Hematopoietic multipotent progenitor cell (in vitro differentiated cells): Measurements from ENCODE around the gene PACRG. TPM values are rescaled to one million over a fixed set of nuclear protein-coding genes. Genes with fewer than 3 reads are reported as not detected.

Source experiments
- DNase-seq, 3 donors: peaks; one replicate each; pipeline ENCODE4 v3.0.0-alpha.2; 2011 to 2015; ENCODE audit warnings: low read depth in 2 of 3, low spot score in 2 of 3
- total RNA-seq: library from RNA; depleted of rRNA; stranded (reverse); fragments of >200 nt; gene quantifications from one replicate; pipeline ENCODE4 v1.2.3, GENCODE V29; 2012

PACRG gene
- total RNA-seq, 1 donor: 5.7 TPM

DNA sequence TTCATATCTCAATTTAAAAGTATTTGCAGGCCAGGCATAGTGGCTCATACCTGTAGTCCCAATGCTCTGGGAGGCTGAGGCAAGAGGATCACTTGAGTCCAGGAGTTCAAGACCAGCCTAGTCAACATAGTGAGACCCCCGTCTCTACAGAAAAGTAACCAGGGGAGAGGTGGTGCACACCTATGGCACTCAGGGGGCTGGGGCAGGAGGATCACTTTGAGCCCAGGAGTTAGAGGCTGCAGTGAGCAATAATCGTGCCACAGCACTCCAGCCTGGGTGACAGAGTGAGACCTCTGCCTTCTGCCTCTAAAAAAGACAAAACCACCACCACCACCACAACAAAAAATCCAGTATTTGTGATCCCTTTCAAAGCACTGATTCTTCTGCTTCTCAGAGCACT, 501.3 kb downstream of the PACRG start:
- DNase-seq: no peak

- no peak for DNase-seq
Observed at GRCh38 chr6:163230901-163231300, 503.1 kb downstream of the PACRG start.

- no peak for DNase-seq
Observed at GRCh38 chr6:163231356-163232014, 503.7 kb downstream of the PACRG start.

DNA sequence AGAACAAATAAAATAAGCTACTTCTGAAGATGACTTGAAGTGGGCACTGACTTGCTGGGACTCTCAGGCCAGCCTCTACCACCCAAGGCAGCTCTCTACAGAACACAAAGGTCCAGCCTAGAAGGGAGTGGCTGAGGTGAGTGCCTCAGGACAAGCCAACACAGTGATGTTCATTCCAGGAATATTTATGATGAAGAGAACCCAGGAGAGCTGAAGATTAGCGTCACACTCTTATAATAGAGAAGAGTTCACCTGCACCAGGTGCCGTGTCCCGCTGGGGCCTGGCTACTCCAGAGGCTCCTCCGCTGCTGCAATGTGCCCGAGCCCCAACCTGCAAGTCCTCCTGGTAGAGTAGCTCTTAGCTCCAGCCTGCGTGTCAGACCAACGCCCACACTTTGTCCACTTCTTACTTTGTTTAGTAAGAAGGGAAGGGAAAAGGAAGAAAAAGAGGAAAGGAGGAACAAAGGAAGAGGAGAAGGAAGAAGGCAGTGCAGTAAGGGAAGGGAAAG, 504.3 kb downstream of the PACRG start:
- DNase-seq: no peak

GRCh38 chr6:163232649-163233048, 504.9 kb downstream of the PACRG start:
- no peak for DNase-seq

- no peak for DNase-seq
Observed at GRCh38 chr6:163237110-163237509, 509.3 kb downstream of the PACRG start.

DNA sequence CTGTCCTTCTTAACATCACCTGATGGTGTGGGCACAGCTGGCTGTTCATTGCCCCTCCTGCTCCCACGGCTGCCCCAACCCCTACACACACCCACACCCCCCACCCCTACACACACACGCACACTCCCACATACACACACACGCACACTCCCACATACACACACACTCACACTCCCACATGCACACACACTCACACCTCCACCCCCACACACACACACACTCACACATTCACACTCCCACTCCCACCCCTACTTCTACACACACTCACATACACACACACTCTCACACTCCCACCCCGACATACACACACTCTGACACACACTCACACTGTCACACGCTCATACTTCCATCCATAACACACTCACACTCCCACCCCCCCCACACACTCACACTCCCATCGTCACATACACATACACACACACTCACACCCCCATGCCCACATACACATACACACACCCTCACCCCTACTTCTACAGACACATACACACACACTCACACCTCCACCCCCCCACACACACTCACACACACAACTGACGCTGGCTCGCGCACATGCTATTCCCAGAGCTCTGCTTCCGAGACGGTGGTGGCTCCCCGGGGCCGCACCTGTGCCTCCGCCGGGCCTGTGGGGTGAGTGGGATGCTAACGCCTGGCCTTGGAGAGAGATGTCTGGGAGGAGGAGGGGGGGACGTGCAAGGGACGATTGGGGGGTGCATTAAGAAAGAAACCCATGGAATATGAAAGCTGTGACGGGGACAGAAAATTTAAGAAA, 512.0 kb downstream of the PACRG start:
- no peak for DNase-seq

GRCh38 chr6:163240556-163240955, 512.8 kb downstream of the PACRG start:
- DNase-seq: no peak

DNA sequence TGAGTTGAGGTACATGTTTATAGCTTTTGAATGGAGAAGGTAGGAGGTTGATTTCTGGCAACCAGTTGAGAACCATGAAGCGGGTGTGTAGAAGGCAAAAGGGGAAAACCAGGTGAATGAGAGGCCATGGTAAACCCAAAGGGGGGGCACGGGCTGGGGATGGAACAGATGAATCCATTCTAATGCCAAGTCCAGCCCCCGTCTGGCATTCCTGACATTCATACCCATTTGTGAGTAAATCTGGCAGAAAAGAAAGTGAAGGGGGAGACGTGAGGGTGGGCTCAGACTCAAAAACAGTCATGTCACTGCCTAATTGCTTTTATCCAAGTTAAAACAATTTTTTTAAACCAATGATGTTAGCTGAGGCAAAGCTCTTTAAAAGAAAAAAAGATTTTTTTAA, 513.9 kb downstream of the PACRG start:
- no peak for DNase-seq

DNA sequence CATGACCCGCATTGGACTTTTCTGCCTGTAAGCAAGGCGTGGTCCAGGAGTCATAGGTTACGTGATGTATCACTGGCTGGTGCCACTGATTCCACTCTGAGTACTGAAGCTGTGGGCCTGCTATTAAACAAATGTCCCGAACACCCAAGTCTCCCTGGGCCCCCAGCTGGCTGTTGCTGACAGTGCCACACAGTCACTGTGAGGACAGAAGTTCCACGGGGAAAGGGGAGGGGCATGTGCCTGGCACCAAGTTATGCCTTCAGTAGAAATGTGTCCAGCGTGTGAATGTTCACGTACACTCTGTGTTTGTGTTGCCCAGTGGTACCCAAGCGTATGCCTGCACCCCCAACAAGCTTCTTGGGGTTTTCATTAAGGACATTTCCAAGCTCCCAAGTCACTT, 515.3 kb downstream of the PACRG start:
- DNase-seq: no peak

DNA sequence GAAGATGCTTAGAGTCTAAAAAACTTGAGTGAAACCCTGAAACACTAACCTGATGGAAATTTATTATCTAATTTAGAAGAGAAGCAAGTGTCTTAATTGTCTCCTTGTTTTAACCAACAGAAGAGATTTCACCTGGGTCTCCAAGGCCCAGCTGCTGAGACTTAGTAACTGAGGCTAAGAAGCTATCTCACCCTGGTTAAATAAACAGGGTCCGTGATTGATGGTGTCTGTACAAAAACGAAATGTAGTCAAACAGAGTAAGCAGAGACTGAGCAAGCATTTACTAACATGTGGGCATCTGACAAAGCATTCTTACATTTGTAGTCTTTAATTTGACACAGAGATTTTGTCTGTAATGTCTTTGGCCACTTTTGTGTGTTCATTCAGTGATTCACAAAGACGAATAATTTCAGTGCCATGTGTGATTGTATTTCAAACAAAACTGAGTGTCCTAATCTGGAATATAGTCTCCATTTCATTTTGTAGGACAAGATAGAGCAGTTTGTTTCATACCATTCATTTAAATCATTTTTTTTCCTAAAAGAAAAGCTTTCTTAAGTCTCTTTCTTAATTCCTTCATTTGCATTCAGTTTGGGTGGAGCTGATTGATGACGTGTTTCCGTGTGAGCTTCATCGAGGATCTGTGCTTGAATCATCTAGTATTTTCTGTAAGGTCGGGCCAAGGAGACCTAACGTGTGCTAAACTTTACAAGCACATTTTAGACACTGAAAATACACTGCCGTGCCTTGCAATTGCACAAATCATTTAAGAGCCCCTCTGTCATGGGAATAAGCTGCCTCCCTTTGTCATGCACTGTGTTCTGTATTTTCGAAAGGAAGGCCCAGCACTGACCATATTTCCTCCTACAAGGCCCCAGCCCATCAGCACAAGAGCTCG, 516.2 kb downstream of the PACRG start:
- no peak for DNase-seq

DNA sequence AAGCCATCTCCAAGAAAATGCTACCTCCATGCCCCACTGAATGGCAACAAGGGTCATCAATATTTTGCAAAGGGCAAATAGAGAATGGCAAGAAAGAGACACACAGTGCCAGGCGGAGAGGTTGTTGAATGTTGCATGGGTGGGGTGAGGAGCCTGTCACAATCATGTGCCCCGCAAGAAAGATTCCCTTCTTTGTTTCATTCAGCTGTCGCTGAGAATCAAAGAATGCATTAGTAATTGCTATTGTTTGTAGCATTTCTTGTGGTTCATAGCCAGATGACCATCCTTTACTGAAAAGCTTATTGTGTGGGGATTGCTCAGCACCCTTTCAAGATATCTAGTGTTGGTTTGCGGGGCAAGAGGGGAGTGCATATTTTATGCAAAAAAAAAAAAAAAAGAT, 520.3 kb downstream of the PACRG start:
- no peak for DNase-seq

GRCh38 chr6:163249651-163250101, 521.9 kb downstream of the PACRG start:
- DNase-seq: peak in 2 of 3 donors; percentile 66 to 91

DNA sequence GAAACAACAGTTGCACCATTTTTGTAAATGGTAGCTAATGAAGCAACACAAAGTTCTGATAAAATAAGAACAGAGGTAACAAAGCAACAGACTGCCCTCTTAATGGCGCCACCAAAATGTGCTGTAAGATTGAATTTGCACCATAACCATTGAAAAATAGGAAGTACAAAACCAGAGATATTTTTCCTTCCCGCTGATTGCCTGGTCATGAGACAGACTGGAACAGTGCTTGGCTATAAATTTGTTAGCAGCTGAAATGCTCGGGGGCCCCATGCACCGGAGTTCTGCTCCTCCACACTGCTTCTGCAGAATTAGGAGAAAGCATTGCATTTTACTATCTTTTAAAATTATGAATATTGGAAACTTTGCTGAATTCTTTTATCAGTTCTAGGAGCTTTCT, 522.3 kb downstream of the PACRG start:
- DNase-seq: peak in 1 of 3 donors; percentile 40

DNA sequence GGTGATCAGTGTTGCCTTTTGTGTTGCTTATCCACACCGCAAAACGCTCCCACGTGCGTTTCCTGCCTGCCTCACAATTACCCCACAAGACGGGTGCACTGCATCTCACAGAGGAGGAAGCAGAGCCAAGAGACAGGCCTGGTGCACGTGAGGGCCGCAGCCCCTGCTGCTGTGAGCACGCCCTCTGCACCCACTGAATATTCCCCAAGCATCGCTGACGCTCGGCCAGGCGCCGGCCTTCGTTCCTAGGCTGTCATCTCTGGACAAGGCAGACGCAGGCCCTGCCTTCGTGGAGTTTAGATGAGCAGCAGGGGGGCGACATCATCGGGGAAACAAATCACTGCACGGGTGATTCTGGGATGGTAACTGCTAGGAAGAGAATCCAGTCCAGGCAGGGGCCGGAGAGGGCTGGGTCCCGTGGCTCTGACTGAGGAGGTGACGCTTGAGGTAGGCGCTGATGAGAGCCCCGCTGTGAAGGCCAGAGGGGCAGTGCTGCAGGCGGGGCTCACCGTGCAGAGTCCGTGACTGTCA, 524.4 kb downstream of the PACRG start:
- peak in 2 of 3 donors; percentile 14 to 51 for DNase-seq

- DNase-seq: no peak
Observed at GRCh38 chr6:163253556-163254213, 525.9 kb downstream of the PACRG start.

DNA sequence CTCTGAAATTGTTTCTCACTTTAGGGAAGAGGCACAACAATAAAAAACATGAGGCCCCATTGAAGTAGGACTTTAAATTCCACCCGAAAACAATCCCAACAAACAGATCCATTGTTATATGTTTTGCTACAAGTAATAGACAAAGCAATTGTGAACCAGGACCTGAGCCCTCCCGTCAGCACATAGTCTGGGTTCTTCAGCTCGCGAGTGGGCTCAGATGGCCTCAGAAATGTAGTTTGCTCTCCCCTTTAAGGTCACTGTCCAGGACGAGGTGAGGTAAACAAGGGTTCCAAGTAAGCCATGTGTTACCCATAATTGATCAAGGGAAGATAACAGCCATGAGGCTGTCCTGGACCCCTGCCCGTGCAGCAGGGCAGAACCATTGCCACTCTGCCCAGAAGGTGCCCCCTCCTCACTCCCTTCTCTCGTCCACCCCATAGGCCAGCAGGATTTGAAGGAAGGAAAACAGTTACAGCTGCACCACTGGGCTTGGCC, 526.6 kb downstream of the PACRG start:
- DNase-seq: no peak

DNA sequence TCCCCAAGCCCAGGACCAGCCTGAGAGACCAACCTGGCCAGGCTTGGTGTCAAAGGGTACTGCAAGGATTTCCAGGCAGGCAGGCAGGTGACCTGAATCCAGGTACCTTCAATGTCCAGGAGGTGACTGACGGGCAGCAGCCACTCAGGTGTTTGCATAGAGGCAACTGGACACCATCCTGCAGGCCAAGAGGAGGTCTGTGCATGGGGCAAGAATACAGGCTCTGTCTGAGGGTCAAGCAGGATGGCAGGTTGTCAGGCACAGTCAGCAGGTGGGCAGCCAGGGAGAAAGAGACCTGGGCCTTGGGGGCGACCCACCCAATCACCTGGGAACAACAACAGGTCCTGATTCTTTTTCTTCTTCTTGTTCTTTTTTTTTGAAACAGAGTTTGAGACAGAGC, 527.5 kb downstream of the PACRG start:
- no peak for DNase-seq

- no peak for DNase-seq
Observed at GRCh38 chr6:163259689-163260088, 531.9 kb downstream of the PACRG start.
